DND-41 (cell line): ENCODE results near the gene SIGLEC6.

Experiments used
- EZH2 ChIP-seq: IDR thresholded peaks from 3 replicates; pipeline ENCODE4 v1.6.1; 2012; ENCODE audit warnings: borderline replicate concordance, low read depth, mild to moderate bottlenecking, moderate library complexity, low read length, inconsistent platforms; ENCODE audit not compliant: severe bottlenecking
- TF ChIP-seq, protein P1 (sequence below): IDR thresholded peaks from 2 replicates; pipeline ENCODE4 v1.5.1; 2012; ENCODE audit warnings: borderline replicate concordance, low read length, moderate library complexity, mild to moderate bottlenecking; ENCODE audit not compliant: poor library complexity, severe bottlenecking; ENCODE audit errors: extremely low read depth

GRCh38 chr19:51505904-51506303 lies 25.6 kb downstream of the SIGLEC6 start:
- TF ChIP-seq, protein P1, sequence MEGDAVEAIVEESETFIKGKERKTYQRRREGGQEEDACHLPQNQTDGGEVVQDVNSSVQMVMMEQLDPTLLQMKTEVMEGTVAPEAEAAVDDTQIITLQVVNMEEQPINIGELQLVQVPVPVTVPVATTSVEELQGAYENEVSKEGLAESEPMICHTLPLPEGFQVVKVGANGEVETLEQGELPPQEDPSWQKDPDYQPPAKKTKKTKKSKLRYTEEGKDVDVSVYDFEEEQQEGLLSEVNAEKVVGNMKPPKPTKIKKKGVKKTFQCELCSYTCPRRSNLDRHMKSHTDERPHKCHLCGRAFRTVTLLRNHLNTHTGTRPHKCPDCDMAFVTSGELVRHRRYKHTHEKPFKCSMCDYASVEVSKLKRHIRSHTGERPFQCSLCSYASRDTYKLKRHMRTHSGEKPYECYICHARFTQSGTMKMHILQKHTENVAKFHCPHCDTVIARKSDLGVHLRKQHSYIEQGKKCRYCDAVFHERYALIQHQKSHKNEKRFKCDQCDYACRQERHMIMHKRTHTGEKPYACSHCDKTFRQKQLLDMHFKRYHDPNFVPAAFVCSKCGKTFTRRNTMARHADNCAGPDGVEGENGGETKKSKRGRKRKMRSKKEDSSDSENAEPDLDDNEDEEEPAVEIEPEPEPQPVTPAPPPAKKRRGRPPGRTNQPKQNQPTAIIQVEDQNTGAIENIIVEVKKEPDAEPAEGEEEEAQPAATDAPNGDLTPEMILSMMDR: no peak
- no peak for TF ChIP-seq EZH2
